Hepatocyte (in vitro differentiated cells): ENCODE measurements around the gene MRPL38. TPM values are rescaled to one million over a fixed set of nuclear protein-coding genes. Genes with fewer than 3 reads are reported as not detected.

Experiments
- DNase-seq: peaks from one replicate; pipeline ENCODE4 v3.0.0-alpha.2; 2016; ENCODE audit warnings: low spot score
- H2AFZ ChIP-seq: fragments of 200-600 bp; sonication (generic); 2 replicates; pipeline ENCODE4 v1.6.0; 2016; ENCODE audit warnings: antibody characterized with exemption, mild to moderate bottlenecking
- H3K27ac ChIP-seq: fragments of 200-600 bp; sonication (generic); 2 replicates; pipeline ENCODE4 v1.5.1; 2016; ENCODE audit warnings: mild to moderate bottlenecking
- H3K27me3 ChIP-seq: fragments of 200-600 bp; sonication (generic); 2 replicates; pipeline ENCODE4 v1.6.1; 2016
- H3K36me3 ChIP-seq: fragments of 200-600 bp; sonication (generic); replicated peaks from 2 replicates; pipeline ENCODE4 v1.5.1; 2016; ENCODE audit warnings: low read depth; ENCODE audit not compliant: insufficient read depth
- H3K4me1 ChIP-seq: fragments of 200-600 bp; sonication (generic); 2 replicates; pipeline ENCODE4 v1.5.1; 2016; ENCODE audit warnings: mild to moderate bottlenecking, moderate library complexity; ENCODE audit not compliant: insufficient read depth
- H3K4me2 ChIP-seq: fragments of 200-600 bp; sonication (generic); 2 replicates; pipeline ENCODE4 v1.6.0; 2016
- H3K4me3 ChIP-seq: fragments of 200-600 bp; sonication (generic); 2 replicates; pipeline ENCODE4 v1.5.1; 2016; ENCODE audit warnings: mild to moderate bottlenecking
- H3K79me2 ChIP-seq: fragments of 200-600 bp; sonication (generic); 2 replicates; pipeline ENCODE4 v1.6.0; 2017; ENCODE audit warnings: mild to moderate bottlenecking
- H3K9me2 ChIP-seq: fragments of 200-600 bp; sonication (generic); replicated peaks from 2 replicates; pipeline ENCODE4 v1.6.0; 2017; ENCODE audit warnings: mild to moderate bottlenecking; ENCODE audit not compliant: insufficient read depth
- H3K9me3 ChIP-seq: fragments of 200-600 bp; sonication (generic); 2 replicates; pipeline ENCODE4 v1.5.1; 2016; ENCODE audit warnings: low read depth, mild to moderate bottlenecking
- H4K20me1 ChIP-seq: fragments of 200-600 bp; sonication (generic); 2 replicates; pipeline ENCODE4 v1.6.0; 2016; ENCODE audit warnings: mild to moderate bottlenecking; ENCODE audit not compliant: insufficient read depth, poor library complexity, severe bottlenecking
- CTCF ChIP-seq: fragments of 200-600 bp; sonication (generic); IDR thresholded peaks from 2 replicates; pipeline ENCODE4 v1.5.1; 2016; ENCODE audit warnings: antibody characterized with exemption, mild to moderate bottlenecking; ENCODE audit not compliant: poor library complexity
- EZH2 ChIP-seq: fragments of 200-600 bp; sonication (generic); IDR thresholded peaks from 2 replicates; pipeline ENCODE4 v1.6.1; 2016; ENCODE audit warnings: antibody characterized with exemption, mild to moderate bottlenecking, borderline replicate concordance
- EZH2phosphoT487 ChIP-seq: fragments of 200-600 bp; sonication (generic); IDR thresholded peaks from one replicate; pipeline ENCODE4 v1.6.1; 2018; ENCODE audit warnings: antibody characterized with exemption, mild to moderate bottlenecking, low read depth, moderate library complexity; ENCODE audit not compliant: unreplicated experiment, severe bottlenecking
- WGBS: methylation state at CpG from one replicate; pipeline ENCODE4 v1.1.6; 2016; ENCODE audit warnings: low lambda C conversion rate; ENCODE audit errors: missing lambda C conversion rate; 5-methylcytosine and 5-hydroxymethylcytosine counted together
- polyA plus RNA-seq: library from polyadenylated mRNA; unstranded; fragments of >200 nt; fragmentation: Nextera tagmentation; extraction: Ambion mirVana; gene quantifications from 2 replicates; pipeline ENCODE4 v1.2.1, GENCODE V29; 2016
- total RNA-seq: library from RNA; depleted of rRNA; stranded (reverse); fragments of >200 nt; gene quantifications from 2 replicates; pipeline ENCODE4 v1.2.3, GENCODE V29; 2014

Gene MRPL38
- total and polyA plus RNA-seq, 2 experiments from 2014 or later, result 50.2 to 124 TPM

- Histone ChIP-seq H3K4me3 (no peak overlapping the region), H4K20me1 (no peaks in the 10 kb centered on the region), H2AFZ (peak overlapping the region; percentile 11), H3K79me2 (no peaks in the 10 kb centered on the region), H3K4me1 (peaks cover 9% of the 10 kb centered on the region), H3K4me2 (no peak overlapping the region), H3K9me3 (no peaks in the 10 kb centered on the region), H3K27me3 (no peaks in the 10 kb centered on the region), H3K9me2 (no peaks in the 10 kb centered on the region), H3K36me3 (no peaks in the 10 kb centered on the region), H3K27ac (peak overlapping the region; percentile 59)
- WGBS, result 49% methylated on average over 6 of the region's 6 CpGs
- peak; percentile 57 for DNase-seq
- TF ChIP-seq CTCF (no peak), EZH2 (no peak), EZH2phosphoT487 (no peak)
Observed at GRCh38 chr17:75910699-75911098, 6.0 kb upstream of the MRPL38 start.

- H3K36me3 ChIP-seq, result no peaks in the 10 kb centered on the region
- peaks cover 9% of the 10 kb centered on the region for H3K4me1 ChIP-seq
- H3K9me2 ChIP-seq, result no peaks in the 10 kb centered on the region
- no peaks in the 10 kb centered on the region for H3K79me2 ChIP-seq
- DNase-seq, result no peak
- WGBS, result 91% methylated on average over 11 of the region's 11 CpGs
- H3K27ac ChIP-seq, result no peak overlapping the region
- TF ChIP-seq CTCF, result no peak
- TF ChIP-seq EZH2, result no peak
- TF ChIP-seq EZH2phosphoT487, result no peak
- H4K20me1 ChIP-seq, result no peaks in the 10 kb centered on the region
- no peak overlapping the region for H3K4me3 ChIP-seq
- no peak overlapping the region for H2AFZ ChIP-seq
- no peak overlapping the region for H3K4me2 ChIP-seq
- H3K27me3 ChIP-seq, result no peaks in the 10 kb centered on the region
- no peaks in the 10 kb centered on the region for H3K9me3 ChIP-seq
Observed at GRCh38 chr17:75909812-75910274, 5.2 kb upstream of the MRPL38 start.

GRCh38 chr17:75909051-75909811, 4.5 kb upstream of the MRPL38 start:
- DNase-seq, result no peak
- 93% methylated on average over 14 of the region's 14 CpGs for WGBS
- Histone ChIP-seq H3K4me3 (no peak overlapping the region), H4K20me1 (no peaks in the 10 kb centered on the region), H3K9me3 (no peaks in the 10 kb centered on the region), H3K9me2 (no peaks in the 10 kb centered on the region), H3K27ac (no peak overlapping the region), H3K36me3 (no peaks in the 10 kb centered on the region), H2AFZ (no peak overlapping the region), H3K4me1 (peaks cover 9% of the 10 kb centered on the region), H3K4me2 (no peak overlapping the region), H3K27me3 (no peaks in the 10 kb centered on the region), H3K79me2 (peaks cover 2% of the 10 kb centered on the region)
- TF ChIP-seq EZH2, result no peak
- no peak for TF ChIP-seq EZH2phosphoT487
- TF ChIP-seq CTCF, result no peak
